Embryonic facial prominence (tissue), 1 donor: Measurements from ENCODE around the gene ABCA3.
A peak's percentile ranks its signal among the peaks of the same experiment; 100 is the strongest.
"Not testable (repeated sequence)": the region's sequence is repeated elsewhere in the genome, so short reads cannot be mapped to it uniquely, and the experiment has no call there.

ENCODE experiments used
- DNase-seq: peaks from one replicate; pipeline ENCODE4 v3.0.0-alpha.2; 2016; ENCODE audit errors: extremely low spot score

Gene ABCA3

DNA sequence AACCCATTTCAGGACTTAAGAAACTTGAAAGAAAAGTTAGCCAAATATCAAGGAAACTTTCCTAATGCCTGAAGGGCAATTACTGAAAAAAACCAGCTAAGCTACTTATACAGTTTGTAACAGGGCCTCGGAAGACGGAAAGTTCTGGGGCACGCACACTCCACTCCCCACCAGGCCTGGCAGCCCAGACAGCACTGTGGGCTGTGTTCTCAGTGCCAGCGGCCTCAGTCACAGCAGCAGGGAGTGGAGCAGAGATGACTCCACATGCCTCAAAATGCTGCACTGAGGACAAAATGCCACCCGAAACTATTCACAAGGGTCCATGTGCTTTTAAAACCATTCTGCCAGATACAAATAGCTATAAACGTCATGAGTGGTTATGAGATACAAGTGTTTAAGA lies 82.8 kb downstream of the ABCA3 start:
- no peak for DNase-seq

- DNase-seq: no peak
Observed at GRCh38 chr16:2256531-2257140, 83.9 kb downstream of the ABCA3 start.

GRCh38 chr16:2253293-2253692 lies 87.2 kb downstream of the ABCA3 start:
- DNase-seq: no peak

GRCh38 chr16:2252806-2253148 lies 87.8 kb downstream of the ABCA3 start:
- DNase-seq: no peak

DNA sequence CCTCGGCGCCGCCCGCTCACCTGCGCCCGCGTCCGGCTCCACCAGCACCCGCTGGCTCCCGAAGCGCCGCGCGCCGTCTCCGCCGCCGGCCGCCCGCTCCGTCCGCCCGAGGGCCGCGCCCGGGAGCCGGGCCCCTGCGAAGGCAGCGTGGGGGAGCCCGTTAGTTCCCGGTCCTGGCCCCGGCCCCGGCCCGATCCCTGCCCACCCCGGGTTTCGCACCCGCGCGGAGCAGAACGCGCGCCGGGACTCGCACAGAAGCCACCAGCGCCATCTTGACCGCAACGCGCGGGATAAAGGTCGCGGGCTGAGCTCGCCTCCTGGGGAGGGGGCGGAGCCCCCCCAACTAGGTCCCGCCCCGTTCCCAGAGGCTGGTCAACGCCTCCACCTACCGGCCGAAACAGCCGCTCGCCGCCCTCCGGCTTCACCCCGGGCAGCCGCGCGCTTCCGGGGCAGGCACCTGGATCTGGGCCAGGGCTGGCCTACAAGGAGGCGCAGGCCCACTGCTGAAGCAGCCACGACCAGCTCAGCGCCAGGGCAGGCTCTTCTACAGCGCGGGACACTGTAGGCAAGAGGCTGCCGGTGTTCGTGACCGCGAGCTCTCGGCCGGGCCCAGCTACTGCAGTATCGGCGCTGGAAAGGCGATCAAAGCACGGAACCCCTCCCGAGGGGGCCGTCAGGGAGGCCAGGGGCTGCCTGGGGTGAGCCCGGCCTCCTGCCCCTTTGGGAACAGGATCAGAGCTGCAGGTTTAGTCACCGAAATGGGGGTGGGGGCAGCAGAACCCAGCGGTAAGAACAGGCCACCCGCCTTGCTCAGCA lies 89.0 kb downstream of the ABCA3 start, which contains the start of gene ECI1:
Gene ECI1, minus strand, starts transcription at position 292 of the 816 bp plus-strand sequence. Its CDS starts 21 bp downstream, at position 271.
- DNase-seq: peak; percentile 29

GRCh38 chr16:2250652-2251295 lies 89.8 kb downstream of the ABCA3 start:
- DNase-seq: no peak

DNA sequence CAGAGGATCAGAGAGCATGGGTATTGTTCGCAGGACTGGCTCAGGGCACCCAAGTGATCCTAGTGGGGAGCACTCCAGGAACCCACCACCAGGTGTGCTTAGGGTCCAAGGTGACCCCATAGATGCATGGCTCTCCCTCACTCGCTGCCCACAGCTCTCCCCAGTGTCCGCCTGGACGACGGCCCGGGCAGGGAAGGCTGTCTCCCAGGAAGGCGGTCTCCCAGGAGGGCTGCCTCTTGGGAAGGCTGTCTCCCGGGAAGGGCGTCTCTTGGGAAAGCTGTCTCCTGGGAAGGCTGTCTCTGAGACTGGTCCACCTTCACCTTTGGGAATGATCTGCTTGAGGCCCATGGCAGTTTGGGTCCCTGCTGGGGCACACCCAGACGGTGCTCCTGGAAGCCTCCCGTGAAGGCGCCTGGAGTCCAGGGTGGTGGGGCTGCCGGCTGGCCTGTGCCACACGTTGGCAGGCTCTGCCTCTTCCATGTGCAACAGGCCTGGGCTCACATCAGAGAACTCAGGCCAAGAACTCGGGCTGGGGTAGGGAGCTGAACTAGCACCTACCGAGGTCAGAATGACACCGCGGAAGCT lies 94.1 kb downstream of the ABCA3 start:
- DNase-seq: no peak

GRCh38 chr16:2244926-2245795 lies 95.4 kb downstream of the ABCA3 start:
- DNase-seq: no peak

- DNase-seq: no peak
Observed at GRCh38 chr16:2244301-2244700, 96.2 kb downstream of the ABCA3 start.

DNA sequence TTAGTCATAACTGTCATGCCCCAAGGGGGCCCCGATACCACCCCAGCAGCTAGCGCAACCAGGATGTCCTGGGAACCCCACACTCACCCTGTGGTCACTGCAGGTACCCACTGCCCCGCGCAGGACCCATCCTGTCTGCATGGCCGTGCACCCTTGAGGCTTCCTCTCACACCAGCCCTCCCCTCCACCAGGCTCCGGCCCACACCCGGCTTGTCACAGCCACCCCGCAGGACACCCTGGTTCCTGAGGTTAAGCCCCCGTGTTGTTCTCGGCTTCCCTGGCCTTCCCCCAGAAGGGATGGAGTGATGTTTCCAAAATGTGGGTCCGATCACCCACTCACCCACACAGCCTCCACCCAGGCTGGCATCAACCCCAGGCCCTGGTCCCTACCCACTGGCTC lies 96.7 kb downstream of the ABCA3 start:
- no peak for DNase-seq

- DNase-seq: no peak
Observed at GRCh38 chr16:2243031-2243528, 97.4 kb downstream of the ABCA3 start.

- DNase-seq: no peak
Observed at GRCh38 chr16:2242598-2242997, 97.9 kb downstream of the ABCA3 start.

GRCh38 chr16:2240331-2240730 lies 100.2 kb downstream of the ABCA3 start:
- not testable (repeated sequence) for DNase-seq

DNA sequence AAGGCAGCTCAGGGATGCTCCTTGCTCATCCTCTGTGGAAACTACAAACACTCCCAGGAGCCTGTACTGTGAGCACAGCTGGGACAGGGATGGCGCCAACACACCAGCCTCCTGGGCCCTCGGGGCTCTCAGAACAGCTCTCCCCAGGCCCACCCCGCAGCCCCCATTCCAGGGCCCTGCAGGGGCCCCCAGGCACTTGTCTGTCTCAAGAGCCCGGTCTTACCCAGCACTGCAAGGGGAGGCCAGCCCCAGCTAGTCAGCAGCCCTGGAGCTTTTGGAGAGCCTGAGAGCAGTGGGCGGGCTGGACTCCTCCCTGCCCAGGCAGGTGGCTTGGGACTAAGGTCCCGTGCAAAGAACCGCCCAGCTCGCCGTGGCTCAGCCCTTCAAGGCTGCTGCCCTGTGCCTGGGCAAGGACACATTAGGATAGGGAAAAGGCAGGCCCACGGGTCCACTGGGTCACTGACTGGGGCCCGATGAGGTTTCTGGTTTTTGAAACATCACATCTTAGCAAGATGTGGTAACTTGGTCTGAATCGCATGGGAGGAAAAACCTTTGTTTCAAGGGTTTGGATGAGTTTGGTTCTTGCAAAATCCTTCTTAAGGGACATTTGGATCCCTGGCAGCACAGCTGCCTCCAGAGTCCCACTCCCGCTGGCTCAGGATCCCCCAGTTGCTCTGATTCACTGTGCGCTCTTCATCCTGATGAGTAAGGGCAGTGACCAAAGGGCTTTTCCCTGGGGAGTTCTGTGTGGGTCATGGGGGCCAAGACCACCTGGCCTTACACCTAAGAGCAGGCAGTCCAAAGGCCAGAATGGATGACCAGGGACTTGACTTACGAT lies 101.5 kb downstream of the ABCA3 start:
- DNase-seq: no peak

DNA sequence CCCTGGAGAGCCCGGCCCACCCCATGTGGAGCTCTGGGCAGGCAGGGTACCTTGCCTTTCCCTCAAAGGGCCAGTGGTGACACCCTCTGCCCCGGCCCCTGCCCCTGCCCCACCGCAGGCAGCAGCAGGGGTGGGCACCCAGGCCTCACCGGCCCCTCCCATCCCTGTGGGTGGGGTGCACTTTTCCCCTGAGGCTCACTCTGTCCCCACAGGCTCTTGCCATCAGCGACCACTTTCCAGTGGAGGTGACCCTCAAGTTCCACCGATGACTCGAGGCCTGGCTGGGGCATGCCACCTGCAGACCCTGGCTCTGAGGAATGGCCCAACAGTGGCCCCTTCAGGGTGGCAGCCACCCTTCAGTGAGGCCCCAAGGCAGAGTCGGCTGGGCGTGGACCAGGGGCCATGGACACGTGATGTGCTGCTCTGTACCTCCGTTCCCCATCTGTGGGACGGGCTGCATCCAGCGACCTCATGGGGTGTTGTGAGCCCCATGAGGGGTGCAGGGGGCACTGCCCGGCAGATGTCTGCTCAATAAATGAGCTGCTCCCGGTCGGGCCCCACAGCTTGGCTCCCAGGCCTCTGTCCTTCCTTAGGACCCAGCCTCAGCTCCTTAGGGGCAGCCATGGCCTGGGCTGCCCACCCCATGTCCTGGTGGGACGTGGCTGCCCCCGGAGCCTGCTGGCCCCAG lies 102.2 kb downstream of the ABCA3 start:
- DNase-seq: no peak

- DNase-seq: no peak
Observed at GRCh38 chr16:2237493-2238149, 102.9 kb downstream of the ABCA3 start.

- no peak for DNase-seq
Observed at GRCh38 chr16:2237102-2237482, 103.4 kb downstream of the ABCA3 start.

- DNase-seq: no peak
Observed at GRCh38 chr16:2236337-2237101, 104.0 kb downstream of the ABCA3 start, which contains the start of gene DNASE1L2. DNASE1L2 (plus strand) TSS chr16:2236444; CDS start chr16:2236817, 373 bp downstream.
